Hepatocyte (in vitro differentiated cells): ENCODE results near the gene ADGRL3.

ENCODE experiments used
- EZH2 ChIP-seq: fragments of 200-600 bp; sonication (generic); IDR thresholded peaks from 2 replicates; pipeline ENCODE4 v1.6.1; 2016; ENCODE audit warnings: antibody characterized with exemption, mild to moderate bottlenecking, borderline replicate concordance
- EZH2phosphoT487 ChIP-seq: fragments of 200-600 bp; sonication (generic); IDR thresholded peaks from one replicate; pipeline ENCODE4 v1.6.1; 2018; ENCODE audit warnings: antibody characterized with exemption, mild to moderate bottlenecking, low read depth, moderate library complexity; ENCODE audit not compliant: unreplicated experiment, severe bottlenecking
- TF ChIP-seq, protein P1 (sequence below): fragments of 200-600 bp; sonication (generic); IDR thresholded peaks from 2 replicates; pipeline ENCODE4 v1.5.1; 2016; ENCODE audit warnings: antibody characterized with exemption, mild to moderate bottlenecking; ENCODE audit not compliant: poor library complexity

GRCh38 chr4:62037571-62037970 lies 837.4 kb downstream of the ADGRL3 start:
- TF ChIP-seq, protein P1, sequence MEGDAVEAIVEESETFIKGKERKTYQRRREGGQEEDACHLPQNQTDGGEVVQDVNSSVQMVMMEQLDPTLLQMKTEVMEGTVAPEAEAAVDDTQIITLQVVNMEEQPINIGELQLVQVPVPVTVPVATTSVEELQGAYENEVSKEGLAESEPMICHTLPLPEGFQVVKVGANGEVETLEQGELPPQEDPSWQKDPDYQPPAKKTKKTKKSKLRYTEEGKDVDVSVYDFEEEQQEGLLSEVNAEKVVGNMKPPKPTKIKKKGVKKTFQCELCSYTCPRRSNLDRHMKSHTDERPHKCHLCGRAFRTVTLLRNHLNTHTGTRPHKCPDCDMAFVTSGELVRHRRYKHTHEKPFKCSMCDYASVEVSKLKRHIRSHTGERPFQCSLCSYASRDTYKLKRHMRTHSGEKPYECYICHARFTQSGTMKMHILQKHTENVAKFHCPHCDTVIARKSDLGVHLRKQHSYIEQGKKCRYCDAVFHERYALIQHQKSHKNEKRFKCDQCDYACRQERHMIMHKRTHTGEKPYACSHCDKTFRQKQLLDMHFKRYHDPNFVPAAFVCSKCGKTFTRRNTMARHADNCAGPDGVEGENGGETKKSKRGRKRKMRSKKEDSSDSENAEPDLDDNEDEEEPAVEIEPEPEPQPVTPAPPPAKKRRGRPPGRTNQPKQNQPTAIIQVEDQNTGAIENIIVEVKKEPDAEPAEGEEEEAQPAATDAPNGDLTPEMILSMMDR, result no peak
- TF ChIP-seq EZH2 (no peak), EZH2phosphoT487 (no peak)
